Stimulated activated naive CD8-positive, alpha-beta T cell treated with anti-CD3 and anti-CD28 coated beads, Interleukin-15, amount 100 ng/mL, for 72 hours (primary cell): ENCODE data around the gene RGCC.
"Not testable (repeated sequence)": the region's sequence is repeated elsewhere in the genome, so short reads cannot be mapped to it uniquely, and the experiment has no call there.

Experiments used
- ATAC-seq: fragments of 150-1000 bp; cut with Tn5 transposase; 2 replicates; pipeline ENCODE4 v1.10.0; 2021; ENCODE audit warnings: mild to moderate bottlenecking, moderate library complexity
- DNase-seq, 2 donors: peaks; one replicate each; pipeline ENCODE4 v3.0.0; 2021 to 2022
- H3K27ac Mint-ChIP-seq, 2 donors: one replicate each; pipeline ENCODE4 v1.8.0; 2022; ENCODE audit warnings: mild to moderate bottlenecking in 2 of 2, mixed read lengths in 2 of 2, moderate library complexity in 2 of 2
- H3K27me3 Mint-ChIP-seq: one replicate; pipeline ENCODE4 v1.8.0; 2022; ENCODE audit warnings: mixed read lengths
- H3K4me1 Mint-ChIP-seq: one replicate; pipeline ENCODE4 v1.8.0; 2022; ENCODE audit warnings: mild to moderate bottlenecking, mixed read lengths
- H3K4me3 Mint-ChIP-seq, 2 donors: one replicate each; pipeline ENCODE4 v1.8.0; 2022; ENCODE audit warnings: mild to moderate bottlenecking in 2 of 2, mixed read lengths in 2 of 2, moderate library complexity in 1 of 2
- H3K9me3 Mint-ChIP-seq, 2 donors: one replicate each; pipeline ENCODE4 v1.8.0; 2022; ENCODE audit warnings: mixed read lengths in 2 of 2

Gene RGCC

GRCh38 chr13:41427666-41428065 is 29.7 kb upstream of the RGCC start:
- Mint-ChIP-seq H3K27ac (no peak overlapping the region), H3K27me3 (no peaks in the 10 kb centered on the region), H3K4me3 (peak overlapping the region; percentile 69 to 83), H3K4me1 (peaks cover 13% of the 10 kb centered on the region), H3K9me3 (no peaks in the 10 kb centered on the region)
- DNase-seq = peak in 1 of 2 donors; percentile 18
- ATAC-seq = peak; percentile 47

DNA sequence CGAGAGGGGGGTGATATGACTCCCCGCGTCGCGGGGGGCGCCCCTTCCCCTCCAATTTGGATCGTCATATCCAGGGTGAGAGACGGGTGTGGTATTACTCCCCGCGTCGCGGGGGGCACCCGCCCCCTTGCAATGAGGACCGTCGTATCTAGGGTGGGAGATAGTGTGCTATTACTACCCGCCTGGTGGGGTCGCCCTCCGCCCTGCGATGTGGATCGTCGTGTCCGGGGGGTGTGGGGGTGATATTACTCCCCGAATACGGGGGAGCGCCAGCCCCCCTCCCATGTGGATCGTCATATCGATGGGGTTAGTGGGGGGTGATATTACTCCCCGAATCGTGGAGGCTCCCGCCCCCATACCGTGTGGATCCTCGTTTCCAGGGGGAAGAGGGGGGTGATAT is 29.2 kb upstream of the RGCC start:
- ATAC-seq = peak; percentile 94
- H3K9me3 Mint-ChIP-seq = no peaks in the 10 kb centered on the region
- H3K4me3 Mint-ChIP-seq = peak overlapping the region; percentile 69 to 83
- peak in 1 of 2 donors; percentile 64 for DNase-seq
- peaks cover 13% of the 10 kb centered on the region for H3K4me1 Mint-ChIP-seq
- H3K27me3 Mint-ChIP-seq = no peaks in the 10 kb centered on the region
- H3K27ac Mint-ChIP-seq = no peak overlapping the region

- H3K4me1 Mint-ChIP-seq, ATAC-seq, H3K4me3 Mint-ChIP-seq, DNase-seq, H3K27me3 Mint-ChIP-seq, H3K9me3 Mint-ChIP-seq, H3K27ac Mint-ChIP-seq: not testable (repeated sequence)
Observed at GRCh38 chr13:41434030-41434429, 23.3 kb upstream of the RGCC start.

- no peak for ATAC-seq
- no peak for DNase-seq
- Mint-ChIP-seq H3K4me1 (no peaks in the 10 kb centered on the region), H3K9me3 (no peaks in the 10 kb centered on the region), H3K27me3 (no peaks in the 10 kb centered on the region), H3K27ac (peak overlapping the region in 1 of 2 donors; percentile 14), H3K4me3 (no peak overlapping the region)
Observed at GRCh38 chr13:41434831-41435520, 22.4 kb upstream of the RGCC start.

- no peaks in the 10 kb centered on the region for H3K4me1 Mint-ChIP-seq
Observed at GRCh38 chr13:41443969-41444368, 13.4 kb upstream of the RGCC start.

GRCh38 chr13:41452462-41452861 is 4.9 kb upstream of the RGCC start:
- DNase-seq = no peak
- peaks cover 9 to 26% of the 10 kb centered on the region in 2 donors for H3K9me3 Mint-ChIP-seq
- H3K4me3 Mint-ChIP-seq = no peak overlapping the region
- peak; percentile 49 for ATAC-seq
- H3K27me3 Mint-ChIP-seq = peaks cover 15% of the 10 kb centered on the region
- H3K27ac Mint-ChIP-seq = no peak overlapping the region
- H3K4me1 Mint-ChIP-seq = peaks cover 24% of the 10 kb centered on the region

More at GRCh38 chr13:41443969-41444368, 13.4 kb upstream of the RGCC start:
- no peak overlapping the region for H3K4me3 Mint-ChIP-seq
- ATAC-seq = no peak
- no peak overlapping the region for H3K27ac Mint-ChIP-seq
- no peaks in the 10 kb centered on the region for H3K27me3 Mint-ChIP-seq
- no peaks in the 10 kb centered on the region for H3K9me3 Mint-ChIP-seq
- no peak for DNase-seq

GRCh38 chr13:41453620-41454019 is 3.7 kb upstream of the RGCC start:
- ATAC-seq (no peak), DNase-seq (no peak)
- Mint-ChIP-seq H3K27me3 (peaks cover 15% of the 10 kb centered on the region), H3K4me3 (no peak overlapping the region), H3K9me3 (peaks cover 9 to 26% of the 10 kb centered on the region in 2 donors), H3K4me1 (peaks cover 24% of the 10 kb centered on the region), H3K27ac (no peak overlapping the region)

DNA sequence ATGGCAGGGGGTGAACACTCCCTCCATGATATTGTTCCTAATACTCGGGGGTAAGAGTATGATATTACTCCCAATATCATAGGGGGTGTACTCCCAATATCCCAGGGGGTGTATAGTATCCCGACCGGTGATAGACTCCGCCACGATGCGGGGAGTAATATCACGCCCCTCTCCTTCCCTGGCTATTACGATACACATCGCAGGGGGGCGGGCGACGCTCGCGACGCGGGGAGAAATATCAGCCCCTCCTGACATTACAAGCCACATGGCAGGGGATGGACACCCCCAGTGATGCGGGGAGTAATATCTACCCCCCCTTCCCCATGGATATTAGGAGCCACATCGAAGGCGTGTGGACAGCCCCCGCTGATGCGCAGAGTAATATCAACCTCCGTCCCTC is 3.2 kb upstream of the RGCC start:
- peaks cover 29% of the 10 kb centered on the region for H3K4me1 Mint-ChIP-seq
- H3K9me3 Mint-ChIP-seq = peaks cover 9 to 26% of the 10 kb centered on the region in 2 donors
- no peak overlapping the region for H3K27ac Mint-ChIP-seq
- H3K4me3 Mint-ChIP-seq = no peak overlapping the region
- ATAC-seq (no peak), DNase-seq (no peak)
- peaks cover 15% of the 10 kb centered on the region for H3K27me3 Mint-ChIP-seq

DNA sequence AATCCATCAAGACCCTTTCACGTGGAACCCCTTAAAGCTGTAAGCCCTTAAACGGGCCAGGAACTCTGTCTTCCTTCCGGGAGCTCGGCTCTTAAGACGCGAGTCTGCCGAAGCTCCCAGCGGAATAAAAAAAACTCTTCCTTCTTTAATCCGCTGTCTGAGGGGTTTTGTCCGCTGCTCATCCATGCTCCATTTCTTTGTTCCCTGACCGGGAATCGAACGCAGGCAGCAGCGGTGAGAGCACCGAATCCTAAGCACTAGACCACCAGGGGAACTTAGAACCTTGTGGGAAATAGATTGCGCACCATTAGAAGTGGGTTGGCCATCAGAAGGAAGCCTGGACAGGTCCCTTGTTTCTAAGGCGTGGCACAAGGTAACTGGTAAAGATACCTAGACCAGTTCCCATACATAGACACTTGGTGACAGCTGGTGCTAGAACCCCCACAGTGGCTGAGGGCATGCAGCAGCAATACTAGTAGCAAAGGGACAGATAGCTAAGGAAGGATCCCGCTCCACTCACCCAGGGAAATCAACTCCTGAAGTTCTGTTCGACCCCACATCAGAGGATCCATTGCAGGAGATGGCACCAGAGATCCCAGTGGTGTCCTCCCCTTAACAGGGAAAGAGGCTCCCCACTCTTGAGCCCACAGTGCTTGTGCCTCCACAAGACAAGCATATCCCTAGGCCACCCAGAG is 1.5 kb upstream of the RGCC start:
- ATAC-seq (no peak), DNase-seq (peak; percentile 20 to 22)
- Mint-ChIP-seq H3K4me1 (peaks cover 46% of the 10 kb centered on the region), H3K27ac (no peak overlapping the region), H3K4me3 (peak overlapping the region; percentile 17 to 33), H3K27me3 (peaks cover 15% of the 10 kb centered on the region), H3K9me3 (peaks cover 9 to 25% of the 10 kb centered on the region in 2 donors)

GRCh38 chr13:41457589-41458186 is 338 bp downstream of the RGCC start:
- ATAC-seq (peak; percentile 39), DNase-seq (peak in 1 of 2 donors; percentile 54)
- Mint-ChIP-seq H3K9me3 (peaks cover 0 to 13% of the 10 kb centered on the region in 2 donors), H3K4me1 (peaks cover 57% of the 10 kb centered on the region), H3K27ac (peak overlapping the region; percentile 48 to 90), H3K27me3 (peaks cover 15% of the 10 kb centered on the region), H3K4me3 (peak overlapping the region; percentile 80 to 86)

- Mint-ChIP-seq H3K4me3 (peak overlapping the region; percentile 80 to 86), H3K9me3 (peaks cover 0 to 9% of the 10 kb centered on the region in 2 donors), H3K27me3 (peaks cover 15% of the 10 kb centered on the region), H3K27ac (peak overlapping the region; percentile 55 to 90), H3K4me1 (peaks cover 58% of the 10 kb centered on the region)
- ATAC-seq = peak; percentile 16
- peak; percentile 56 to 58 for DNase-seq
Observed at GRCh38 chr13:41458187-41458760, 924 bp downstream of the RGCC start.

DNA sequence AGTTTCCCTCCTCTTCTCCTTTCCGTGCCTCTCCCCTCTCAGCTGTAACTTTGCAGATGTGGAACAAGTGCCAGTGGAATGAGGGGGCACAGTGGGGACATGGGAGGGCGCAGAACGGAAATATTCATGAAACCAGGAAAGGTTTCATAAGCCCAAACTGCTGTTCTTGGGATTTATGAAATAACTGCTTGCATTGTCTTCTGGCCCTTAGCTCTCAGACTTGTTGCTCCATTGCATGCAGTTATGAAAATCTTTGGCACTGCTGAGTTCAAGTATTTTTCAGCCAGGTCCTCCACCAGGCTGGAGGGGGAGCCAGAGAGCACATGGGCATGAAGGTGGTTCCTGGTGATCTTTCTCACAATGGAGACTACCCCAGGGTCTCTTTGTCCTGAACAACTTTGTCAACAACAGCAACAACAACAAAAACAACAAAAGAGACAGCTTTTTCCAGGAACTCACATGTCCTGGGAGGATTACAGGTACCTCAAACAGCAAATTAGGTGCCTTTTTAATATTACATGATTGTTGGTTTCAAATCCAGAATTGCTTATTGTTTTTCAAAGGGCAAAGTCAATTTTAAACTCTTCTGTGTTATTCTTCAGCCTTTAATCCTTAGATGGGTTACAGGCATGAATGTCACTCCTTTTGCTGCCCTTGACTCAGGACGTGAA is 1.5 kb downstream of the RGCC start:
- Mint-ChIP-seq H3K4me1 (peaks cover 65% of the 10 kb centered on the region), H3K9me3 (peaks cover 0 to 7% of the 10 kb centered on the region in 2 donors), H3K4me3 (peak overlapping the region; percentile 80 to 86), H3K27me3 (peaks cover 15% of the 10 kb centered on the region), H3K27ac (peak overlapping the region; percentile 55 to 90)
- ATAC-seq = no peak
- DNase-seq = peak; percentile 61 to 74

- peak in 1 of 2 donors; percentile 33 for DNase-seq
- Mint-ChIP-seq H3K27ac (peak overlapping the region; percentile 55 to 90), H3K27me3 (peaks cover 15% of the 10 kb centered on the region), H3K4me3 (peak overlapping the region; percentile 80 to 86), H3K4me1 (peaks cover 71% of the 10 kb centered on the region), H3K9me3 (peaks cover 0 to under 1% of the 10 kb centered on the region in 2 donors)
- ATAC-seq = no peak
Observed at GRCh38 chr13:41459432-41460073, 2.2 kb downstream of the RGCC start.

DNA sequence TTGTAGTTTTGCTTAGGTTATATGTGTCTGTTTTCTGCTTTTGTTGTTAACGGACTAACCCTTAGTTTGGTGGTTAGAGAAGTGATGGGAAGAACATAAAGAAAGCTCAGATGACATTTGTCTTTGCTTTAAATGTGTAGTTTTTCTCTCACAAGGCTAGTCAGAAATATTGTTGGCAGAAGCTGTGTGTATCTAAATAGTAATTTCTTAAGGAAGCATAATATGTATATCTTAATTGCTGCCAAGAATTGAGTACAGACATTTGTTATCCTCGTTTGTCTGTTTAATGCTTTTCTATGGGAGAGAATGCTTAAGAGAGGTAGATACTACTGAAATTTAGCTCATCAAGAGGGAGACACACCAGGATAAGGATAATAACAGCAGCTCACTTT is 2.7 kb downstream of the RGCC start:
- H3K4me1 Mint-ChIP-seq = peaks cover 76% of the 10 kb centered on the region
- ATAC-seq (no peak), DNase-seq (no peak)
- peak overlapping the region; percentile 80 to 86 for H3K4me3 Mint-ChIP-seq
- peak overlapping the region; percentile 55 to 90 for H3K27ac Mint-ChIP-seq
- no peaks in the 10 kb centered on the region for H3K9me3 Mint-ChIP-seq
- peaks cover 15% of the 10 kb centered on the region for H3K27me3 Mint-ChIP-seq

DNA sequence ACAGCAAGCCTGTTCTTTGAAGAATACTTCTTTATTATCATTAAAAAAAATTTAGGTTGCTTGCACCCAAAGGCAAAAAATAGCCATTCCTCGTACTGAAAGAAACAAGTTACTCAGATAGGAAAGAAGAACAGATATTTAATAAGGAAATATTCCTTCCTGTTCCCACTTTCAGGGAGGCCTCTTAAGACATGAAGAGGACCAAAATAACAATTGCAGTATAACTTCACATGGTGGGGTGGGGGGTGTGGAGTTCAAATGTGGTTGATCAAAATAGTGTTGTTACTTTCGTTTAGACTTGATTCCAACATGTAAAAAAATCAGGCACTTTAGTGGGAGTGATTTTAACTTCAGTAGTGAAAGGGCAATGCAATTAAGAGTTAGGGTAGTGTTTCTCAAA is 3.6 kb downstream of the RGCC start:
- no peaks in the 10 kb centered on the region for H3K9me3 Mint-ChIP-seq
- peaks cover 12% of the 10 kb centered on the region for H3K27me3 Mint-ChIP-seq
- H3K4me1 Mint-ChIP-seq = peaks cover 83% of the 10 kb centered on the region
- DNase-seq (no peak), ATAC-seq (no peak)
- H3K27ac Mint-ChIP-seq = peak overlapping the region in 1 of 2 donors; percentile 28
- peak overlapping the region; percentile 80 to 86 for H3K4me3 Mint-ChIP-seq
